SH-SY5Y (cell line): Measurements from ENCODE around the gene LRRC8C.

Experiments
- GATA2 ChIP-seq: IDR thresholded peaks from 2 replicates; pipeline ENCODE4 v1.6.1; 2011; ENCODE audit warnings: mild to moderate bottlenecking, low read depth, low read length
- GATA3 ChIP-seq: IDR thresholded peaks from 2 replicates; pipeline ENCODE4 v1.6.1; 2011; ENCODE audit warnings: low read depth, mild to moderate bottlenecking, low read length, moderate library complexity

DNA sequence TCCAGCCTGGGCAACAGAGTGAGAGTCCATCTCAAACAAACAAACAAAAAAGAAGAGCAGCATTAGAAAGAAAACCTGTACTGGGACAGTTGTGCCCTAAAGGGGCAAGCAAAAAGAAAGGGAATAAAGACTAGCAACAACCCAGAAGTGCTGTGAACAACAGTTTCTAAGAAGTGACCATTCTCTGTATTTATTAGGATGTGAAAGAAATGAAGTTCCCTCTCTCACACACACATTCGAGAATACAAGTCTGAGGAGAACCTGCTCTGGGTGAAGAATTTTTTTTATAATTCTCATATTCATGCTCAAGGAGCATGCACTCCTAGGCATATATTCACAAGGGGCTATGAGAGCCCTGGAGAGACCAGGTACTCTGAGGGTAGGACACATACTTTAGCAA lies 128.4 kb downstream of the LRRC8C start:
- TF ChIP-seq GATA2, result no peak
- no peak for TF ChIP-seq GATA3
